ENCODE results near the gene PIP5KL1. TPM values are rescaled to one million over a fixed set of nuclear protein-coding genes. Genes with fewer than 3 reads are reported as not detected.

Gene PIP5KL1
- total and polyA plus RNA-seq, 2 experiments from 2014 or later = 1.4 to 1.6 TPM

DNA sequence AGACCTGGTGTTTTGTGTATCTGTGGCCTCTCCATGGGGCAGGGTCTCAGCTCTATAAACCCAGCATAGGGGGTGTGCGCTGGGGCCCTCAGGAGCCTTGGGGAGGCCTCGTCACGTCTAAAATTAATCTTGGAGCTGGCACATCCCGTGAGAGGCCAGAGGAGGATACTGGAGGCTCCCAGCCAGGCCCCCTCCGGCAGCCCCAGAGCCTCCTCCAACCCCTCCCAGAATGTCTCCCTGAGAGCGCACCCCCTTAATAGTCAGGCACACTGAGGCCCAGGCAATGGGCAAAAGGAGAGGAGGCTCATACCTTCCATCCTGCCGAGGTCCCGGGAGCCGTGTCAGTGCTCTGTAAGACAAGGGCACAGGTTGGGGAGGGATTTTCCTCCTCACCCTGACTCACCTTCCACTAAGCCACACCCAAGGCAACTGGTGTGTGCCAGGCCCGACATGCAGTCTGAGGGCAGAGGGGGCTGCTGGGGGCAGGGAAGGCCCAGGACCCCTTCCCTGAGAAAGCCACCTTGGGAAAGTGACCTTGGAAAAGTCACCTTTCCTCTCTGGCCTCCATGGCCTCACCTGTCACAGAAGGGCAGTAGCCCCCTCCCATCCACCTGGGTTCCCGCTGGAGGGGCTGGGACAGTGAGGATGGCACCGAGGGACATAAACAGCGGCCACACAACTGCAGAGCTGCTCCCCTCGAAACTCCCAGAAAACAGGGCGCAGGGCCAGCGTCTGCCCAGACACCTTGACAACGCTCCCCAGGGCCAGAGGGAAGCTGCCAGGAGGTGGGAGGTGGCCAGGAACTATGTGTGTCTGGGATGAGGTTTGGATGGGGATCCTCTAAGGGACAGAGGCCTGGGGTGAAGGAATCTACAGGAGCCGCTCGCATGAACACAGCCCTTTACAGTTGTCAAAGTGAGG lies 56.0 kb downstream of the PIP5KL1 start:
- H3K79me2 ChIP-seq = peaks cover 8% of the 10 kb centered on the region
- no peak overlapping the region for H3K4me2 ChIP-seq
- no peaks in the 10 kb centered on the region for H3K9me2 ChIP-seq (replicated peaks; ENCODE audit: insufficient read depth)
- WGBS (ENCODE audit: low lambda C conversion rate, missing lambda C conversion rate) = 91% methylated on average over 19 of the region's 19 CpGs
- H3K9me3 ChIP-seq (ENCODE audit: low read depth) = no peaks in the 10 kb centered on the region
- H3K36me3 ChIP-seq (replicated peaks; ENCODE audit: insufficient read depth, low read depth) = no peaks in the 10 kb centered on the region
- TF ChIP-seq, protein P1, sequence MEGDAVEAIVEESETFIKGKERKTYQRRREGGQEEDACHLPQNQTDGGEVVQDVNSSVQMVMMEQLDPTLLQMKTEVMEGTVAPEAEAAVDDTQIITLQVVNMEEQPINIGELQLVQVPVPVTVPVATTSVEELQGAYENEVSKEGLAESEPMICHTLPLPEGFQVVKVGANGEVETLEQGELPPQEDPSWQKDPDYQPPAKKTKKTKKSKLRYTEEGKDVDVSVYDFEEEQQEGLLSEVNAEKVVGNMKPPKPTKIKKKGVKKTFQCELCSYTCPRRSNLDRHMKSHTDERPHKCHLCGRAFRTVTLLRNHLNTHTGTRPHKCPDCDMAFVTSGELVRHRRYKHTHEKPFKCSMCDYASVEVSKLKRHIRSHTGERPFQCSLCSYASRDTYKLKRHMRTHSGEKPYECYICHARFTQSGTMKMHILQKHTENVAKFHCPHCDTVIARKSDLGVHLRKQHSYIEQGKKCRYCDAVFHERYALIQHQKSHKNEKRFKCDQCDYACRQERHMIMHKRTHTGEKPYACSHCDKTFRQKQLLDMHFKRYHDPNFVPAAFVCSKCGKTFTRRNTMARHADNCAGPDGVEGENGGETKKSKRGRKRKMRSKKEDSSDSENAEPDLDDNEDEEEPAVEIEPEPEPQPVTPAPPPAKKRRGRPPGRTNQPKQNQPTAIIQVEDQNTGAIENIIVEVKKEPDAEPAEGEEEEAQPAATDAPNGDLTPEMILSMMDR (IDR thresholded peaks at IDR 0.05; ENCODE audit: poor library complexity) = no peak
- TF ChIP-seq EZH2phosphoT487 (IDR thresholded peaks at IDR 0.05; ENCODE audit: low read depth, severe bottlenecking, unreplicated experiment) (no peak), EZH2 (IDR thresholded peaks at IDR 0.05; ENCODE audit: borderline replicate concordance) (no peak)
- H4K20me1 ChIP-seq (ENCODE audit: insufficient read depth, poor library complexity, severe bottlenecking) = no peaks in the 10 kb centered on the region
- no peaks in the 10 kb centered on the region for H3K27me3 ChIP-seq
- no peak overlapping the region for H3K4me3 ChIP-seq
- no peak overlapping the region for H2AFZ ChIP-seq
- no peak overlapping the region for H3K27ac ChIP-seq
- no peak for DNase-seq (ENCODE audit: low spot score)
- H3K4me1 ChIP-seq (ENCODE audit: insufficient read depth) = peaks cover 30% of the 10 kb centered on the region

DNA sequence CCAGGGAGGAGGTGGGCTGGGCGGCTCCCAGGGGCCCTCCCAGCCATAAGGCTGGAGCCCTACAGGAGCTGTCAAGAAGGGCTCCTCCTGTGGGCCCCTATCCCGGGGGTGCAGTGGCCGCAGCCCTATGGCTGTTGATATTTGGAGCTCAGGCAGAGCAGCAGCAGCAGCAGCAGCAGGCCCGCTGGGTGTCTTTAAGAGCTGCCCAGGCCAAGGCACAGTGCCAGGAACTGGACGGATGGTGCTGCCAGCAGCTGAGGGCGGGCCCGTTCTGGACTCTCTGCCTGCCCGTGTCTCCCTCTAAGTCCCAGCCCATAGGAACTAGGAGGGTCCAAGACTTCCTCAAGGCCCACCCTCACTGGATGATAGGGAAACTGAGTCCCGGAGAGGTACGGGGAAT lies 56.7 kb downstream of the PIP5KL1 start:
- H3K9me3 ChIP-seq (ENCODE audit: low read depth) = no peaks in the 10 kb centered on the region
- H2AFZ ChIP-seq = no peak overlapping the region
- no peak for DNase-seq (ENCODE audit: low spot score)
- H3K4me3 ChIP-seq = no peak overlapping the region
- no peak overlapping the region for H3K4me2 ChIP-seq
- no peaks in the 10 kb centered on the region for H4K20me1 ChIP-seq (ENCODE audit: insufficient read depth, poor library complexity, severe bottlenecking)
- H3K36me3 ChIP-seq (replicated peaks; ENCODE audit: insufficient read depth, low read depth) = no peaks in the 10 kb centered on the region
- no peaks in the 10 kb centered on the region for H3K9me2 ChIP-seq (replicated peaks; ENCODE audit: insufficient read depth)
- TF ChIP-seq EZH2 (IDR thresholded peaks at IDR 0.05; ENCODE audit: borderline replicate concordance) = no peak
- TF ChIP-seq, protein P1 (IDR thresholded peaks at IDR 0.05; ENCODE audit: poor library complexity) = no peak
- no peak for TF ChIP-seq EZH2phosphoT487 (IDR thresholded peaks at IDR 0.05; ENCODE audit: low read depth, severe bottlenecking, unreplicated experiment)
- H3K4me1 ChIP-seq (ENCODE audit: insufficient read depth) = peaks cover 30% of the 10 kb centered on the region
- WGBS (ENCODE audit: low lambda C conversion rate, missing lambda C conversion rate) = 75% methylated on average over 10 of the region's 10 CpGs
- no peak overlapping the region for H3K27ac ChIP-seq
- H3K79me2 ChIP-seq = peaks cover 8% of the 10 kb centered on the region
- no peaks in the 10 kb centered on the region for H3K27me3 ChIP-seq

DNA sequence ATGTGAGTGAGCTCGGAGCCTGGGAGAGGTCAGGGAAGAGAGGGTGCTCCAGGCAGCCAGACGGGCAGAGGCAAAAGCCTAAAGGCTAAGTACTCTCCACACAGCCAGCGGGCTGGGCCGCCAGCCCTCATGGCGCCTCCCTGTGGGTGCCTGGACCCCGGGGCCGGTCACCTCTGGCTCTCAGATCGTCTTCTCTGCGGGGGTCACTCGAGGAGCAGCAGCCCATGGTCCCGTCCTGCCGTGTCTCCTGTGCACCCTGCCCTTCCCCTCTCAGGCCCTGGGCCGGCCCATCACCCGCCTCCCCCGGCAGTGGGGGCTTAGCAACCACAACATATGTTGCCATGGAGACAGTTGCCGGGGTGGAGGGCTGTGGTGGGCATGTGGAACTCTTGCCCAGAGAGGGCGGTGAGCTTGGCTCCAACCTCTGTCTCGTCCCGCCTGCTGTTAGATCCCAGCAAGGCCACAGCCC lies 57.3 kb downstream of the PIP5KL1 start:
- H3K4me2 ChIP-seq = no peak overlapping the region
- TF ChIP-seq EZH2phosphoT487 (IDR thresholded peaks at IDR 0.05; ENCODE audit: low read depth, severe bottlenecking, unreplicated experiment) = no peak
- TF ChIP-seq, protein P1 (IDR thresholded peaks at IDR 0.05; ENCODE audit: poor library complexity) = no peak
- no peak for TF ChIP-seq EZH2 (IDR thresholded peaks at IDR 0.05; ENCODE audit: borderline replicate concordance)
- peaks cover 29% of the 10 kb centered on the region for H3K4me1 ChIP-seq (ENCODE audit: insufficient read depth)
- no peaks in the 10 kb centered on the region for H3K27me3 ChIP-seq
- H3K79me2 ChIP-seq = peaks cover 8% of the 10 kb centered on the region
- H3K4me3 ChIP-seq = no peak overlapping the region
- WGBS (ENCODE audit: low lambda C conversion rate, missing lambda C conversion rate) = 86% methylated on average over 14 of the region's 19 CpGs
- no peaks in the 10 kb centered on the region for H3K36me3 ChIP-seq (replicated peaks; ENCODE audit: insufficient read depth, low read depth)
- no peaks in the 10 kb centered on the region for H4K20me1 ChIP-seq (ENCODE audit: insufficient read depth, poor library complexity, severe bottlenecking)
- H2AFZ ChIP-seq = no peak overlapping the region
- no peaks in the 10 kb centered on the region for H3K9me2 ChIP-seq (replicated peaks; ENCODE audit: insufficient read depth)
- H3K27ac ChIP-seq = no peak overlapping the region
- DNase-seq (ENCODE audit: low spot score) = no peak
- H3K9me3 ChIP-seq (ENCODE audit: low read depth) = no peaks in the 10 kb centered on the region
